AG04450 (cell line): ENCODE measurements around the gene PRPF38A. TPM values are rescaled to one million over a fixed set of nuclear protein-coding genes. Genes with fewer than 3 reads are reported as not detected.
A peak's percentile ranks its signal among the peaks of the same experiment; 100 is the strongest.

Source experiments
- CTCF ChIA-PET: fragments of 300-600, 350-600 bp; formaldehyde crosslinking; extraction: SDS; loops from one replicate; lab custom pipeline; 2022; ENCODE audit warnings: antibody characterized with exemption, inconsistent platforms; lab: Charles Lee
- POLR2A ChIA-PET: fragments of 350-600 bp; formaldehyde crosslinking; extraction: SDS; loops from one replicate; lab custom pipeline; 2021; ENCODE audit warnings: antibody characterized with exemption, inconsistent platforms; lab: Yijun Ruan, JAX
- DNase-seq: peaks from one replicate; pipeline ENCODE4 v3.0.0-alpha.2; 2011; ENCODE audit warnings: low read depth, low spot score
- H3K27ac ChIP-seq: one replicate; pipeline ENCODE4 v1.5.1; 2012; ENCODE audit warnings: low read depth, low read length, control low read depth
- H3K27me3 ChIP-seq: one replicate; pipeline ENCODE4 v1.6.0; 2012; ENCODE audit warnings: low read length; ENCODE audit not compliant: control insufficient read depth, insufficient read depth
- H3K4me3 ChIP-seq: 2 replicates; pipeline ENCODE4 v1.5.1; 2011; ENCODE audit warnings: mild to moderate bottlenecking, low read depth, low read length, control low read depth
- H3K9me3 ChIP-seq: 2 replicates; pipeline ENCODE4 v1.5.1; 2012; ENCODE audit warnings: low read length; ENCODE audit not compliant: control insufficient read depth, insufficient read depth
- polyA plus RNA-seq: library from polyadenylated mRNA; depleted of rRNA; stranded (reverse); fragments of >200 nt; gene quantifications from 2 replicates; pipeline ENCODE4 v1.2.3, GENCODE V29; 2011
- TF ChIP-seq, protein P1 (sequence below): IDR thresholded peaks from 2 replicates; pipeline ENCODE4 v1.5.1; 2011; ENCODE audit warnings: low read depth, low read length, control low read depth, inconsistent platforms

The PRPF38A gene
- polyA plus RNA-seq, 1 experiment = 26.7 TPM

GRCh38 chr1:52423055-52423454 is 18.7 kb downstream of the PRPF38A start:
- TF ChIP-seq, protein P1, sequence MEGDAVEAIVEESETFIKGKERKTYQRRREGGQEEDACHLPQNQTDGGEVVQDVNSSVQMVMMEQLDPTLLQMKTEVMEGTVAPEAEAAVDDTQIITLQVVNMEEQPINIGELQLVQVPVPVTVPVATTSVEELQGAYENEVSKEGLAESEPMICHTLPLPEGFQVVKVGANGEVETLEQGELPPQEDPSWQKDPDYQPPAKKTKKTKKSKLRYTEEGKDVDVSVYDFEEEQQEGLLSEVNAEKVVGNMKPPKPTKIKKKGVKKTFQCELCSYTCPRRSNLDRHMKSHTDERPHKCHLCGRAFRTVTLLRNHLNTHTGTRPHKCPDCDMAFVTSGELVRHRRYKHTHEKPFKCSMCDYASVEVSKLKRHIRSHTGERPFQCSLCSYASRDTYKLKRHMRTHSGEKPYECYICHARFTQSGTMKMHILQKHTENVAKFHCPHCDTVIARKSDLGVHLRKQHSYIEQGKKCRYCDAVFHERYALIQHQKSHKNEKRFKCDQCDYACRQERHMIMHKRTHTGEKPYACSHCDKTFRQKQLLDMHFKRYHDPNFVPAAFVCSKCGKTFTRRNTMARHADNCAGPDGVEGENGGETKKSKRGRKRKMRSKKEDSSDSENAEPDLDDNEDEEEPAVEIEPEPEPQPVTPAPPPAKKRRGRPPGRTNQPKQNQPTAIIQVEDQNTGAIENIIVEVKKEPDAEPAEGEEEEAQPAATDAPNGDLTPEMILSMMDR = no peak
- H3K27me3 ChIP-seq = no peaks in the 10 kb centered on the region
- no peak overlapping the region for H3K4me3 ChIP-seq
- CTCF ChIA-PET = interaction anchor here (0.6 kb wide), 1 partner anchor 265 kb away, joined by 5 read pairs; no protein-coding TSS in a partner anchor
- no peak overlapping the region for H3K27ac ChIP-seq
- POLR2A ChIA-PET = no interaction called here
- no peak for DNase-seq
- H3K9me3 ChIP-seq = no peaks in the 10 kb centered on the region

GRCh38 chr1:52423771-52424170 is 19.4 kb downstream of the PRPF38A start:
- CTCF ChIA-PET = interaction anchor here (0.6 kb wide), 1 partner anchor 382 kb away, joined by 3 read pairs; no protein-coding TSS in a partner anchor
- Histone ChIP-seq H3K27ac (no peak overlapping the region), H3K9me3 (no peaks in the 10 kb centered on the region)

GRCh38 chr1:52424231-52424636 is 19.8 kb downstream of the PRPF38A start:
- Histone ChIP-seq H3K27ac (no peak overlapping the region), H3K9me3 (no peaks in the 10 kb centered on the region), H3K4me3 (no peak overlapping the region), H3K27me3 (no peaks in the 10 kb centered on the region)
- POLR2A ChIA-PET = no interaction called here
- no peak for DNase-seq
- CTCF ChIA-PET = interaction anchor here (1.3 kb wide), 1 partner anchor 262 kb away, joined by 4 read pairs; no protein-coding TSS in a partner anchor
- TF ChIP-seq, protein P1 = no peak

More at GRCh38 chr1:52423771-52424170, 19.4 kb downstream of the PRPF38A start:
- no peak for DNase-seq
- Histone ChIP-seq H3K27me3 (no peaks in the 10 kb centered on the region), H3K4me3 (no peak overlapping the region)
- TF ChIP-seq, protein P1 = no peak
- POLR2A ChIA-PET = no interaction called here

- no peaks in the 10 kb centered on the region for H3K9me3 ChIP-seq
- ChIA-PET CTCF (interaction anchor here (1.3 kb wide), 1 partner anchor 261 kb away, joined by 4 read pairs; no protein-coding TSS in a partner anchor), POLR2A (no interaction called here)
- H3K27ac ChIP-seq = no peak overlapping the region
- H3K4me3 ChIP-seq = no peak overlapping the region
- TF ChIP-seq, protein P1 = no peak
- peak; percentile 0 for DNase-seq
- no peaks in the 10 kb centered on the region for H3K27me3 ChIP-seq
Observed at GRCh38 chr1:52424813-52425212, 20.4 kb downstream of the PRPF38A start.

DNA sequence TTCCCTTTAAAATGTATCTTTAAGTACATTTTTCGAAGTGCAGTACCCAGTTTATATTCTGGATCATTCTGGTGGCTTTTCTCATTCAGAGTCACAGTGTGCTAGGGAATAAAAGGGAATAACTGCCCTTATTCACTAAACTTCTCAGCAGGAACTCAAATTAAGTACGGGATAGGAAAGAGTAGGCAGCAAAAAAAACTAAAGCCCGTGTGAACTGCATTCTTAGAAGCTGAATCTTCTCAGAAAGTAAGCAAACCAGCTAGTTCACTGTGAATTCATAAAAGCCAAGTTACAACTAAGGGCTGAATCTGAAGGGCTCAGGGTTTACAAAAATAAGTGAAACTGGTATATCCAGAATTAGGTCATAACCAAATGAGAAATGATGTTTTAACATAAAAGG is 22.0 kb downstream of the PRPF38A start:
- peak; percentile 45 for DNase-seq
- Histone ChIP-seq H3K27ac (no peak overlapping the region), H3K4me3 (no peak overlapping the region), H3K27me3 (no peaks in the 10 kb centered on the region), H3K9me3 (no peaks in the 10 kb centered on the region)
- TF ChIP-seq, protein P1 = no peak
- POLR2A ChIA-PET = interaction anchor here (1.0 kb wide), 1 partner anchor 21 kb away, joined by 3 read pairs; no protein-coding TSS in a partner anchor
- CTCF ChIA-PET = interaction anchor here (1.8 kb wide), 1 partner anchor 260 kb away, joined by 12 read pairs; no protein-coding TSS in a partner anchor
